ENCODE measurements around the gene RUBCN.
A peak's percentile ranks its signal among the peaks of the same experiment; 100 is the strongest.

Gene RUBCN

GRCh38 chr3:197736491-197737318 lies at the start of gene RUBCN:
Gene RUBCN, minus strand, starts transcription at chr3:197736904. Its CDS starts 185 bp downstream, at chr3:197736719.
- peak; percentile 76 to 92 for DNase-seq (ENCODE audit: low read depth in 1 of 2, low spot score in 1 of 2)

- DNase-seq (ENCODE audit: low read depth in 1 of 2, low spot score in 1 of 2): no peak
These were observed 47.4 kb upstream of the RUBCN start for GRCh38 chr3:197784019-197784585.

GRCh38 chr3:197782230-197782629 lies 45.5 kb upstream of the RUBCN start:
- no peak for DNase-seq (ENCODE audit: low read depth in 1 of 2, low spot score in 1 of 2)

- DNase-seq (ENCODE audit: low read depth in 1 of 2, low spot score in 1 of 2): no peak
These were observed 38.6 kb upstream of the RUBCN start for GRCh38 chr3:197775317-197775716.

- no peak for DNase-seq (ENCODE audit: low read depth in 1 of 2, low spot score in 1 of 2)
These were observed 25.1 kb upstream of the RUBCN start for GRCh38 chr3:197761784-197762183.

GRCh38 chr3:197758512-197758911 lies 21.8 kb upstream of the RUBCN start:
- no peak for DNase-seq (ENCODE audit: low read depth in 1 of 2, low spot score in 1 of 2)

GRCh38 chr3:197756704-197757103 lies 20.0 kb upstream of the RUBCN start:
- no peak for DNase-seq (ENCODE audit: low read depth in 1 of 2, low spot score in 1 of 2)

GRCh38 chr3:197753263-197753662 lies 16.6 kb upstream of the RUBCN start:
- no peak for DNase-seq (ENCODE audit: low read depth in 1 of 2, low spot score in 1 of 2)

GRCh38 chr3:197752107-197752506 lies 15.4 kb upstream of the RUBCN start:
- DNase-seq (ENCODE audit: low read depth in 1 of 2, low spot score in 1 of 2): no peak

- DNase-seq (ENCODE audit: low read depth in 1 of 2, low spot score in 1 of 2): no peak
These were observed 14.4 kb upstream of the RUBCN start for GRCh38 chr3:197750858-197751737.

- peak; percentile 26 to 34 for DNase-seq (ENCODE audit: low read depth in 1 of 2, low spot score in 1 of 2)
These were observed 13.7 kb upstream of the RUBCN start for GRCh38 chr3:197750396-197750831.

- peak; percentile 73 to 83 for DNase-seq (ENCODE audit: low read depth in 1 of 2, low spot score in 1 of 2)
These were observed 13.1 kb upstream of the RUBCN start, which contains the start of gene FYTTD1 for GRCh38 chr3:197749601-197750395. Gene FYTTD1, plus strand, starts transcription at chr3:197749883. Its CDS starts 89 bp downstream, at chr3:197749972.

GRCh38 chr3:197749315-197749600 lies 12.6 kb upstream of the RUBCN start:
- DNase-seq (ENCODE audit: low read depth in 1 of 2, low spot score in 1 of 2): peak; percentile 39 to 45

GRCh38 chr3:197748597-197749314 lies 12.1 kb upstream of the RUBCN start:
- DNase-seq (ENCODE audit: low read depth in 1 of 2, low spot score in 1 of 2): no peak

GRCh38 chr3:197746801-197747237 lies 10.1 kb upstream of the RUBCN start:
- DNase-seq (ENCODE audit: low read depth in 1 of 2, low spot score in 1 of 2): no peak

- DNase-seq (ENCODE audit: low read depth in 1 of 2, low spot score in 1 of 2): no peak
These were observed 9.5 kb upstream of the RUBCN start for GRCh38 chr3:197746209-197746608.

GRCh38 chr3:197742787-197743186 lies 6.1 kb upstream of the RUBCN start:
- DNase-seq (ENCODE audit: low read depth in 1 of 2, low spot score in 1 of 2): no peak

- DNase-seq (ENCODE audit: low read depth in 1 of 2, low spot score in 1 of 2): no peak
These were observed 1.2 kb upstream of the RUBCN start for GRCh38 chr3:197737749-197738462.

- DNase-seq (ENCODE audit: low read depth in 1 of 2, low spot score in 1 of 2): no peak
These were observed 580 bp upstream of the RUBCN start for GRCh38 chr3:197737319-197737649.

All from activated T-helper 1 cell treated with anti-CD3 and anti-CD28 coated beads, Interleukin-2, amount 50 U/mL, for 16 hours (primary cell).